ENCODE measurements around the gene PIK3C2G. TPM values are rescaled to one million over a fixed set of nuclear protein-coding genes. Genes with fewer than 3 reads are reported as not detected.

Gene PIK3C2G
- total and polyA plus RNA-seq, 2 of the 13 experiments (the other 11 are each of a cell fraction or from before 2014, with no cell fraction given): not detected

DNA sequence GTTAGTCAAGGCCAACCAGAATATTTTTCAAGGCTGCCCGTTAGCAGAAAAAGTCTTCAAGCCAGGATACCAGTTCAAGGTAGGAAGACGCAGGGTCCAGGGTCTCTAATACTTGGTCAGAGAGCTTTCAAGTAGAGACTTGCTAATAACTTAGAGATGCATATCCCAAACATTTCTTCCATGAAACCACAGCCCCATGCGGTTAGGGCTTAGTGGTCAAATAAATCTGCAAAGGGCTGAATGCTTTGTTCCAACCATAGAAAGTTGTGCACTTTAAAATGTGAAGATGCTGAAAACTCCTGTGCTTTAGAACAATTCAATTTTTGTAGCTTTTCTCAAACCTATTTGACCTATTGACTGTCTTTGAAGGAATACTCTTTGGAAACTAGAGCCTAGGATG is 208.9 kb downstream of the PIK3C2G start:
- Histone ChIP-seq H3K4me3 (replicated peaks in 1 of 3; ENCODE audit: insufficient read depth in 1 of 3, low read depth in 2 of 3, low read length in 3 of 3) (no peak overlapping the region), H3K9me3 (ENCODE audit: low read length) (no peaks in the 10 kb centered on the region), H4K20me1 (ENCODE audit: insufficient read depth, low read length) (no peaks in the 10 kb centered on the region), H2AFZ (ENCODE audit: low read length) (no peak overlapping the region), H3K27me3 (ENCODE audit: control insufficient read depth in 1 of 2, insufficient read depth in 2 of 2, low read length in 2 of 2) (peaks cover 0 to 1% of the 10 kb centered on the region in 2 experiments; a peak in 1 of 5 replicates), H3K9ac (ENCODE audit: insufficient read depth, low read depth, low read length) (no peak overlapping the region), H3K27ac (ENCODE audit: extremely low read length, insufficient read depth, low read length) (no peak overlapping the region), H3K36me3 (replicated peaks in 1 of 2; ENCODE audit: control insufficient read depth in 1 of 2, insufficient read depth in 2 of 2, low read length in 2 of 2) (no peaks in the 10 kb centered on the region), H3K4me2 (ENCODE audit: low read depth, low read length) (no peak overlapping the region), H3K4me1 (ENCODE audit: insufficient read depth, low read length) (no peaks in the 10 kb centered on the region), H3K79me2 (ENCODE audit: insufficient read depth, low read length) (no peaks in the 10 kb centered on the region)
- BruUV-seq (replicated peaks): no TSS peak
- FAIRE-seq (no peak), DNase-seq (ENCODE audit: low spot score) (no peak), ATAC-seq (no peak)
- ChIA-PET CTCF (ENCODE audit: low intra/inter-chr PET ratio, low total read pairs) (no interaction called here), POLR2A (no interaction called here)
- intact Hi-C loops (cut with micrococcal nuclease; ENCODE audit: unreplicated experiment): no loop called here
- in situ Hi-C loops (cut with HindIII; ENCODE audit: extremely low pct_ligation_motif_present, low pct_unique_long_range_greater_than_20kb): no loop called here
- 51% methylated on average over 3 of the region's 3 CpGs for WGBS (ENCODE audit: low lambda C conversion rate)
- TF ChIP-seq ZNF512B (CRISPR knock-in tag; IDR thresholded peaks at IDR 0.05; ENCODE audit: borderline replicate concordance) (no peak), KMT2B (CRISPR knock-in tag; IDR thresholded peaks at IDR 0.05) (no peak), ZKSCAN5 (CRISPR knock-in tag; IDR thresholded peaks at IDR 0.05) (no peak), MTF2 (CRISPR knock-in tag; IDR thresholded peaks at IDR 0.05; ENCODE audit: borderline replicate concordance) (no peak), ZNF883 (CRISPR knock-in tag; IDR thresholded peaks at IDR 0.05; ENCODE audit: not compliant biosample characterization) (no peak), ATM (IDR thresholded peaks at IDR 0.05; ENCODE audit: borderline replicate concordance) (no peak), PHF20 (CRISPR knock-in tag; IDR thresholded peaks at IDR 0.05) (no peak), ZNF562 (CRISPR knock-in tag; IDR thresholded peaks at IDR 0.05; ENCODE audit: borderline replicate concordance) (no peak), PTBP1 (IDR thresholded peaks at IDR 0.05; ENCODE audit: low read depth, low read length, poor library complexity, severe bottlenecking) (no peak)
- TF ChIP-seq, protein P1, sequence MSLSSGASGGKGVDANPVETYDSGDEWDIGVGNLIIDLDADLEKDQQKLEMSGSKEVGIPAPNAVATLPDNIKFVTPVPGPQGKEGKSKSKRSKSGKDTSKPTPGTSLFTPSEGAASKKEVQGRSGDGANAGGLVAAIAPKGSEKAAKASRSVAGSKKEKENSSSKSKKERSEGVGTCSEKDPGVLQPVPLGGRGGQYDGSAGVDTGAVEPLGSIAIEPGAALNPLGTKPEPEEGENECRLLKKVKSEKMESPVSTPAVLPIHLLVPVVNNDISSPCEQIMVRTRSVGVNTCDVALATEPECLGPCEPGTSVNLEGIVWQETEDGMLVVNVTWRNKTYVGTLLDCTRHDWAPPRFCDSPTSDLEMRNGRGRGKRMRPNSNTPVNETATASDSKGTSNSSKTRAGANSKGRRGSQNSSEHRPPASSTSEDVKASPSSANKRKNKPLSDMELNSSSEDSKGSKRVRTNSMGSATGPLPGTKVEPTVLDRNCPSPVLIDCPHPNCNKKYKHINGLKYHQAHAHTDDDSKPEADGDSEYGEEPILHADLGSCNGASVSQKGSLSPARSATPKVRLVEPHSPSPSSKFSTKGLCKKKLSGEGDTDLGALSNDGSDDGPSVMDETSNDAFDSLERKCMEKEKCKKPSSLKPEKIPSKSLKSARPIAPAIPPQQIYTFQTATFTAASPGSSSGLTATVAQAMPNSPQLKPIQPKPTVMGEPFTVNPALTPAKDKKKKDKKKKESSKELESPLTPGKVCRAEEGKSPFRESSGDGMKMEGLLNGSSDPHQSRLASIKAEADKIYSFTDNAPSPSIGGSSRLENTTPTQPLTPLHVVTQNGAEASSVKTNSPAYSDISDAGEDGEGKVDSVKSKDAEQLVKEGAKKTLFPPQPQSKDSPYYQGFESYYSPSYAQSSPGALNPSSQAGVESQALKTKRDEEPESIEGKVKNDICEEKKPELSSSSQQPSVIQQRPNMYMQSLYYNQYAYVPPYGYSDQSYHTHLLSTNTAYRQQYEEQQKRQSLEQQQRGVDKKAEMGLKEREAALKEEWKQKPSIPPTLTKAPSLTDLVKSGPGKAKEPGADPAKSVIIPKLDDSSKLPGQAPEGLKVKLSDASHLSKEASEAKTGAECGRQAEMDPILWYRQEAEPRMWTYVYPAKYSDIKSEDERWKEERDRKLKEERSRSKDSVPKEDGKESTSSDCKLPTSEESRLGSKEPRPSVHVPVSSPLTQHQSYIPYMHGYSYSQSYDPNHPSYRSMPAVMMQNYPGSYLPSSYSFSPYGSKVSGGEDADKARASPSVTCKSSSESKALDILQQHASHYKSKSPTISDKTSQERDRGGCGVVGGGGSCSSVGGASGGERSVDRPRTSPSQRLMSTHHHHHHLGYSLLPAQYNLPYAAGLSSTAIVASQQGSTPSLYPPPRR (CRISPR knock-in tag; IDR thresholded peaks at IDR 0.05; ENCODE audit: borderline replicate concordance): no peak
- TF ChIP-seq, protein P2, sequence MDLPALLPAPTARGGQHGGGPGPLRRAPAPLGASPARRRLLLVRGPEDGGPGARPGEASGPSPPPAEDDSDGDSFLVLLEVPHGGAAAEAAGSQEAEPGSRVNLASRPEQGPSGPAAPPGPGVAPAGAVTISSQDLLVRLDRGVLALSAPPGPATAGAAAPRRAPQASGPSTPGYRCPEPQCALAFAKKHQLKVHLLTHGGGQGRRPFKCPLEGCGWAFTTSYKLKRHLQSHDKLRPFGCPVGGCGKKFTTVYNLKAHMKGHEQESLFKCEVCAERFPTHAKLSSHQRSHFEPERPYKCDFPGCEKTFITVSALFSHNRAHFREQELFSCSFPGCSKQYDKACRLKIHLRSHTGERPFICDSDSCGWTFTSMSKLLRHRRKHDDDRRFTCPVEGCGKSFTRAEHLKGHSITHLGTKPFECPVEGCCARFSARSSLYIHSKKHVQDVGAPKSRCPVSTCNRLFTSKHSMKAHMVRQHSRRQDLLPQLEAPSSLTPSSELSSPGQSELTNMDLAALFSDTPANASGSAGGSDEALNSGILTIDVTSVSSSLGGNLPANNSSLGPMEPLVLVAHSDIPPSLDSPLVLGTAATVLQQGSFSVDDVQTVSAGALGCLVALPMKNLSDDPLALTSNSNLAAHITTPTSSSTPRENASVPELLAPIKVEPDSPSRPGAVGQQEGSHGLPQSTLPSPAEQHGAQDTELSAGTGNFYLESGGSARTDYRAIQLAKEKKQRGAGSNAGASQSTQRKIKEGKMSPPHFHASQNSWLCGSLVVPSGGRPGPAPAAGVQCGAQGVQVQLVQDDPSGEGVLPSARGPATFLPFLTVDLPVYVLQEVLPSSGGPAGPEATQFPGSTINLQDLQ (CRISPR knock-in tag; IDR thresholded peaks at IDR 0.05): no peak
- TF ChIP-seq, protein P3, sequence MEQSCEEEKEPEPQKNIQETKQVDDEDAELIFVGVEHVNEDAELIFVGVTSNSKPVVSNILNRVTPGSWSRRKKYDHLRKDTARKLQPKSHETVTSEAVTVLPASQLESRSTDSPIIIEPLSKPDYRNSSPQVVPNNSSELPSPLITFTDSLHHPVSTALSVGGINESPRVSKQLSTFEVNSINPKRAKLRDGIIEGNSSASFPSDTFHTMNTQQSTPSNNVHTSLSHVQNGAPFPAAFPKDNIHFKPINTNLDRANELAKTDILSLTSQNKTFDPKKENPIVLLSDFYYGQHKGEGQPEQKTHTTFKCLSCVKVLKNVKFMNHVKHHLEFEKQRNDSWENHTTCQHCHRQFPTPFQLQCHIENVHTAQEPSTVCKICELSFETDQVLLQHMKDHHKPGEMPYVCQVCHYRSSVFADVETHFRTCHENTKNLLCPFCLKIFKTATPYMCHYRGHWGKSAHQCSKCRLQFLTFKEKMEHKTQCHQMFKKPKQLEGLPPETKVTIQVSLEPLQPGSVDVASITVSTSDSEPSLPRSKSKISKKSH (CRISPR knock-in tag; IDR thresholded peaks at IDR 0.05; ENCODE audit: borderline replicate concordance): no peak
